ENCODE results near the gene EXOC4.

The EXOC4 gene

GRCh38 chr7:133482599-133482998 lies 229.7 kb downstream of the EXOC4 start:
- no peak for DNase-seq (ENCODE audit: low read depth in 2 of 3, low spot score in 1 of 3)

GRCh38 chr7:133484086-133484485 lies 231.2 kb downstream of the EXOC4 start:
- peak in 1 of 3 donors; percentile 22 for DNase-seq (ENCODE audit: low read depth in 2 of 3, low spot score in 1 of 3)

- DNase-seq (ENCODE audit: low read depth in 2 of 3, low spot score in 1 of 3): no peak
Observed at GRCh38 chr7:133489906-133490305, 237.0 kb downstream of the EXOC4 start.

GRCh38 chr7:133491201-133491691 lies 238.4 kb downstream of the EXOC4 start:
- DNase-seq (ENCODE audit: low read depth in 2 of 3, low spot score in 1 of 3): no peak

GRCh38 chr7:133491846-133492652 lies 239.2 kb downstream of the EXOC4 start:
- DNase-seq (ENCODE audit: low read depth in 2 of 3, low spot score in 1 of 3): no peak

GRCh38 chr7:133497061-133497460 lies 244.2 kb downstream of the EXOC4 start:
- DNase-seq (ENCODE audit: low read depth in 2 of 3, low spot score in 1 of 3): no peak

- DNase-seq (ENCODE audit: low read depth in 2 of 3, low spot score in 1 of 3): no peak
Observed at GRCh38 chr7:133501771-133502170, 248.9 kb downstream of the EXOC4 start.

GRCh38 chr7:133502498-133502897 lies 249.6 kb downstream of the EXOC4 start:
- DNase-seq (ENCODE audit: low read depth in 2 of 3, low spot score in 1 of 3): no peak

- no peak for DNase-seq (ENCODE audit: low read depth in 2 of 3, low spot score in 1 of 3)
Observed at GRCh38 chr7:133502972-133503371, 250.1 kb downstream of the EXOC4 start.

- DNase-seq (ENCODE audit: low read depth in 2 of 3, low spot score in 1 of 3): no peak
Observed at GRCh38 chr7:133504825-133505224, 251.9 kb downstream of the EXOC4 start.

GRCh38 chr7:133509822-133510221 lies 256.9 kb downstream of the EXOC4 start:
- no peak for DNase-seq (ENCODE audit: low read depth in 2 of 3, low spot score in 1 of 3)

- no peak for DNase-seq (ENCODE audit: low read depth in 2 of 3, low spot score in 1 of 3)
Observed at GRCh38 chr7:133510326-133511055, 257.6 kb downstream of the EXOC4 start.

GRCh38 chr7:133511252-133511651 lies 258.4 kb downstream of the EXOC4 start:
- DNase-seq (ENCODE audit: low read depth in 2 of 3, low spot score in 1 of 3): no peak

- DNase-seq (ENCODE audit: low read depth in 2 of 3, low spot score in 1 of 3): no peak
Observed at GRCh38 chr7:133511708-133512107, 258.8 kb downstream of the EXOC4 start.

GRCh38 chr7:133512560-133512959 lies 259.7 kb downstream of the EXOC4 start:
- no peak for DNase-seq (ENCODE audit: low read depth in 2 of 3, low spot score in 1 of 3)

GRCh38 chr7:133513608-133514007 lies 260.7 kb downstream of the EXOC4 start:
- DNase-seq (ENCODE audit: low read depth in 2 of 3, low spot score in 1 of 3): no peak

GRCh38 chr7:133514551-133514950 lies 261.7 kb downstream of the EXOC4 start:
- DNase-seq (ENCODE audit: low read depth in 2 of 3, low spot score in 1 of 3): no peak

GRCh38 chr7:133517766-133518165 lies 264.9 kb downstream of the EXOC4 start:
- no peak for DNase-seq (ENCODE audit: low read depth in 2 of 3, low spot score in 1 of 3)

GRCh38 chr7:133518718-133519117 lies 265.8 kb downstream of the EXOC4 start:
- DNase-seq (ENCODE audit: low read depth in 2 of 3, low spot score in 1 of 3): no peak

- no peak for DNase-seq (ENCODE audit: low read depth in 2 of 3, low spot score in 1 of 3)
Observed at GRCh38 chr7:133520248-133520647, 267.4 kb downstream of the EXOC4 start.

GRCh38 chr7:133522501-133522900 lies 269.6 kb downstream of the EXOC4 start:
- no peak for DNase-seq (ENCODE audit: low read depth in 2 of 3, low spot score in 1 of 3)

GRCh38 chr7:133528796-133529195 lies 275.9 kb downstream of the EXOC4 start:
- DNase-seq (ENCODE audit: low read depth in 2 of 3, low spot score in 1 of 3): no peak

All from stimulated activated CD4-positive, alpha-beta T cell treated with anti-CD3 and anti-CD28 coated beads, Interleukin-12 subunit alpha, Interleukin-12 subunit beta, amount 100 ng/mL, for 48 hours (primary cell).